ENCODE data around the gene TPH2. TPM values are rescaled to one million over a fixed set of nuclear protein-coding genes. Genes with fewer than 3 reads are reported as not detected.

TPH2 gene
- total and polyA plus RNA-seq, 2 of the 13 experiments (the other 11 are each of a cell fraction or from before 2014, with no cell fraction given) = not detected

- Histone ChIP-seq H3K36me3 (replicated peaks in 1 of 2; ENCODE audit: control insufficient read depth in 1 of 2, insufficient read depth in 2 of 2, low read length in 2 of 2) (no peaks in the 10 kb centered on the region), H3K4me1 (ENCODE audit: insufficient read depth, low read length) (no peaks in the 10 kb centered on the region), H2AFZ (ENCODE audit: low read length) (no peak overlapping the region), H3K27me3 (ENCODE audit: control insufficient read depth in 1 of 2, insufficient read depth in 2 of 2, low read length in 2 of 2) (no peaks in the 10 kb centered on the region), H3K27ac (ENCODE audit: extremely low read length, insufficient read depth, low read length) (no peak overlapping the region), H3K9me3 (ENCODE audit: low read length) (no peaks in the 10 kb centered on the region), H3K4me2 (ENCODE audit: low read depth, low read length) (no peak overlapping the region), H4K20me1 (ENCODE audit: insufficient read depth, low read length) (no peaks in the 10 kb centered on the region), H3K9ac (ENCODE audit: insufficient read depth, low read depth, low read length) (no peak overlapping the region), H3K4me3 (replicated peaks in 1 of 3; ENCODE audit: insufficient read depth in 1 of 3, low read depth in 2 of 3, low read length in 3 of 3) (no peak overlapping the region), H3K79me2 (ENCODE audit: insufficient read depth, low read length) (no peaks in the 10 kb centered on the region)
- in situ Hi-C loops (cut with HindIII; ENCODE audit: extremely low pct_ligation_motif_present, low pct_unique_long_range_greater_than_20kb) = no loop called here
- no TSS peak for BruUV-seq (replicated peaks)
- CTCF ChIA-PET (ENCODE audit: low intra/inter-chr PET ratio, low total read pairs) = no interaction called here
- ATAC-seq (no peak), DNase-seq (ENCODE audit: low spot score) (no peak), FAIRE-seq (no peak)
- intact Hi-C loops (cut with micrococcal nuclease; ENCODE audit: unreplicated experiment) = no loop called here
- POLR2A ChIA-PET = no interaction called here
- 11% methylated on average over 5 of the region's 5 CpGs for WGBS (ENCODE audit: low lambda C conversion rate)
- TF ChIP-seq ZNF576 (CRISPR knock-in tag; IDR thresholded peaks at IDR 0.05) (no peak), POGZ (CRISPR knock-in tag; IDR thresholded peaks at IDR 0.05) (no peak), KDM5B (CRISPR knock-in tag; IDR thresholded peaks at IDR 0.05; ENCODE audit: borderline replicate concordance) (no peak), BHLHE40 (IDR thresholded peaks at IDR 0.05; ENCODE audit: low read length) (no peak), MATR3 (CRISPR knock-in tag; IDR thresholded peaks at IDR 0.05) (no peak), ZNF207 (IDR thresholded peaks at IDR 0.05; ENCODE audit: borderline replicate concordance) (no peak), AGO1 (IDR thresholded peaks at IDR 0.05; ENCODE audit: low read depth, low read length, poor library complexity, severe bottlenecking) (no peak), TOPORS (CRISPR knock-in tag; IDR thresholded peaks at IDR 0.05) (no peak), ZNF549 (CRISPR knock-in tag; IDR thresholded peaks at IDR 0.05) (no peak), ZFP91 (CRISPR knock-in tag; IDR thresholded peaks at IDR 0.05; ENCODE audit: borderline replicate concordance) (no peak), KDM1A (CRISPR knock-in tag; IDR thresholded peaks at IDR 0.05) (no peak)
- TF ChIP-seq, protein P1, sequence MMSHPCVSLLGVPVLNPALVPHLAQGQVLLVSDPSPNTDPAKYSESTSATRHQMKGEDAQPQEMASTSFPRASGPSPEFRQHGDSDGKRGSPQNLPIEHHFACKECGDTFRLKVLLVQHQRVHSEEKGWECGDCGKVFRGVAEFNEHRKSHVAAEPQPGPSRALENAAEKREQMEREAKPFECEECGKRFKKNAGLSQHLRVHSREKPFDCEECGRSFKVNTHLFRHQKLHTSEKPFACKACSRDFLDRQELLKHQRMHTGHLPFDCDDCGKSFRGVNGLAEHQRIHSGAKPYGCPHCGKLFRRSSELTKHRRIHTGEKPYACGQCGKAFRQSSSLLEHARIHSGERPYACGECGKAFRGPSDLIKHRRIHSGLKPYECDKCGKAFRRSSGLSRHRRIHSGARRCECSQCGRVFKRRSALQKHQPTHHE (CRISPR knock-in tag; IDR thresholded peaks at IDR 0.05; ENCODE audit: borderline replicate concordance) = no peak
- TF ChIP-seq, protein P2, sequence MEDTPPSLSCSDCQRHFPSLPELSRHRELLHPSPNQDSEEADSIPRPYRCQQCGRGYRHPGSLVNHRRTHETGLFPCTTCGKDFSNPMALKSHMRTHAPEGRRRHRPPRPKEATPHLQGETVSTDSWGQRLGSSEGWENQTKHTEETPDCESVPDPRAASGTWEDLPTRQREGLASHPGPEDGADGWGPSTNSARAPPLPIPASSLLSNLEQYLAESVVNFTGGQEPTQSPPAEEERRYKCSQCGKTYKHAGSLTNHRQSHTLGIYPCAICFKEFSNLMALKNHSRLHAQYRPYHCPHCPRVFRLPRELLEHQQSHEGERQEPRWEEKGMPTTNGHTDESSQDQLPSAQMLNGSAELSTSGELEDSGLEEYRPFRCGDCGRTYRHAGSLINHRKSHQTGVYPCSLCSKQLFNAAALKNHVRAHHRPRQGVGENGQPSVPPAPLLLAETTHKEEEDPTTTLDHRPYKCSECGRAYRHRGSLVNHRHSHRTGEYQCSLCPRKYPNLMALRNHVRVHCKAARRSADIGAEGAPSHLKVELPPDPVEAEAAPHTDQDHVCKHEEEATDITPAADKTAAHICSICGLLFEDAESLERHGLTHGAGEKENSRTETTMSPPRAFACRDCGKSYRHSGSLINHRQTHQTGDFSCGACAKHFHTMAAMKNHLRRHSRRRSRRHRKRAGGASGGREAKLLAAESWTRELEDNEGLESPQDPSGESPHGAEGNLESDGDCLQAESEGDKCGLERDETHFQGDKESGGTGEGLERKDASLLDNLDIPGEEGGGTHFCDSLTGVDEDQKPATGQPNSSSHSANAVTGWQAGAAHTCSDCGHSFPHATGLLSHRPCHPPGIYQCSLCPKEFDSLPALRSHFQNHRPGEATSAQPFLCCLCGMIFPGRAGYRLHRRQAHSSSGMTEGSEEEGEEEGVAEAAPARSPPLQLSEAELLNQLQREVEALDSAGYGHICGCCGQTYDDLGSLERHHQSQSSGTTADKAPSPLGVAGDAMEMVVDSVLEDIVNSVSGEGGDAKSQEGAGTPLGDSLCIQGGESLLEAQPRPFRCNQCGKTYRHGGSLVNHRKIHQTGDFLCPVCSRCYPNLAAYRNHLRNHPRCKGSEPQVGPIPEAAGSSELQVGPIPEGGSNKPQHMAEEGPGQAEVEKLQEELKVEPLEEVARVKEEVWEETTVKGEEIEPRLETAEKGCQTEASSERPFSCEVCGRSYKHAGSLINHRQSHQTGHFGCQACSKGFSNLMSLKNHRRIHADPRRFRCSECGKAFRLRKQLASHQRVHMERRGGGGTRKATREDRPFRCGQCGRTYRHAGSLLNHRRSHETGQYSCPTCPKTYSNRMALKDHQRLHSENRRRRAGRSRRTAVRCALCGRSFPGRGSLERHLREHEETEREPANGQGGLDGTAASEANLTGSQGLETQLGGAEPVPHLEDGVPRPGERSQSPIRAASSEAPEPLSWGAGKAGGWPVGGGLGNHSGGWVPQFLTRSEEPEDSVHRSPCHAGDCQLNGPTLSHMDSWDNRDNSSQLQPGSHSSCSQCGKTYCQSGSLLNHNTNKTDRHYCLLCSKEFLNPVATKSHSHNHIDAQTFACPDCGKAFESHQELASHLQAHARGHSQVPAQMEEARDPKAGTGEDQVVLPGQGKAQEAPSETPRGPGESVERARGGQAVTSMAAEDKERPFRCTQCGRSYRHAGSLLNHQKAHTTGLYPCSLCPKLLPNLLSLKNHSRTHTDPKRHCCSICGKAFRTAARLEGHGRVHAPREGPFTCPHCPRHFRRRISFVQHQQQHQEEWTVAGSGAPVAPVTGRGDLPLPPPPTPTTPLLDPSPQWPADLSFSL (CRISPR knock-in tag; IDR thresholded peaks at IDR 0.05) = no peak
Measured at GRCh38 chr12:72037006-72037795, 98.6 kb downstream of the TPH2 start.

Measured in HepG2 (cell line).